SU-DHL-6 (cell line): ENCODE results near the gene AEN.

Experiments
- H2AFZ ChIP-seq: fragments of 200-600 bp; sonication (generic); 2 replicates; pipeline ENCODE4 v1.6.1; 2014; ENCODE audit warnings: low read depth, mild to moderate bottlenecking, moderate library complexity, mixed read lengths, antibody characterized with exemption, low read length; ENCODE audit not compliant: severe bottlenecking
- H3F3A ChIP-seq: fragments of 200-600 bp; shearing (Covaris generic); 2 replicates; pipeline ENCODE4 v1.6.0; 2016; ENCODE audit warnings: antibody characterized with exemption, mild to moderate bottlenecking; ENCODE audit not compliant: insufficient read depth
- H3K27ac ChIP-seq: fragments of 200-600 bp; sonication (generic); 2 replicates; pipeline ENCODE4 v1.5.1; 2016; ENCODE audit warnings: low read depth, mild to moderate bottlenecking, low read length, moderate library complexity, mixed read lengths
- H3K27me3 ChIP-seq: fragments of 200-600 bp; sonication (generic), shearing (Covaris generic); 2 replicates; pipeline ENCODE4 v1.6.0; 2014; ENCODE audit warnings: mild to moderate bottlenecking, low read length
- H3K36me3 ChIP-seq: fragments of 200-600 bp; sonication (generic); 2 replicates; pipeline ENCODE4 v1.6.1; 2014; ENCODE audit warnings: mild to moderate bottlenecking, low read length, mixed read lengths
- H3K4me2 ChIP-seq: fragments of 300-600, 200-600 bp; shearing (Covaris generic), sonication (generic); 2 replicates; pipeline ENCODE4 v1.6.0; 2014; ENCODE audit warnings: low read length, low read depth, mild to moderate bottlenecking; ENCODE audit not compliant: poor library complexity, severe bottlenecking
- H3K4me3 ChIP-seq: fragments of 200-600 bp; sonication (generic); 2 replicates; pipeline ENCODE4 v1.5.1; 2014; ENCODE audit warnings: antibody characterized with exemption, low read length, mild to moderate bottlenecking, mixed read lengths; ENCODE audit not compliant: insufficient read depth, poor library complexity, severe bottlenecking
- H3K79me2 ChIP-seq: fragments of 200-600 bp; sonication (generic); 2 replicates; pipeline ENCODE4 v1.6.1; 2014; ENCODE audit warnings: mild to moderate bottlenecking, low read length, moderate library complexity; ENCODE audit not compliant: insufficient read depth
- H3K9ac ChIP-seq: fragments of 200-600 bp; sonication (generic); 2 replicates; pipeline ENCODE4 v1.7.0; 2014; ENCODE audit warnings: mild to moderate bottlenecking, low read length
- H3K9me2 ChIP-seq: fragments of 200-600 bp; sonication (generic); replicated peaks from 2 replicates; pipeline ENCODE4 v1.6.1; 2014; ENCODE audit warnings: low read length; ENCODE audit not compliant: insufficient read depth
- H3K9me3 ChIP-seq: fragments of 200-600 bp; sonication (generic); 2 replicates; pipeline ENCODE4 v1.6.1; 2014; ENCODE audit warnings: low read length, mixed read lengths; ENCODE audit not compliant: insufficient read depth
- H4K20me1 ChIP-seq: fragments of 200-600 bp; sonication (generic); 2 replicates; pipeline ENCODE4 v1.6.1; 2014; ENCODE audit warnings: low read depth, mild to moderate bottlenecking, antibody characterized with exemption, low read length, moderate library complexity, mixed read lengths
- EZH2phosphoT487 ChIP-seq: fragments of 200-600 bp; sonication (generic), shearing (Covaris generic); conservative IDR thresholded peaks from 2 replicates; pipeline ENCODE4 v1.6.1; 2018; ENCODE audit warnings: mild to moderate bottlenecking, antibody characterized with exemption, low read length, moderate library complexity, mixed read lengths
- TF ChIP-seq, protein P1 (sequence below): fragments of 200-600 bp; sonication (generic); IDR thresholded peaks from one replicate; pipeline ENCODE4 v1.5.1; 2017; ENCODE audit warnings: antibody characterized with exemption, mild to moderate bottlenecking, low read length, moderate library complexity; ENCODE audit not compliant: insufficient read depth, poor library complexity, severe bottlenecking

Gene AEN

DNA sequence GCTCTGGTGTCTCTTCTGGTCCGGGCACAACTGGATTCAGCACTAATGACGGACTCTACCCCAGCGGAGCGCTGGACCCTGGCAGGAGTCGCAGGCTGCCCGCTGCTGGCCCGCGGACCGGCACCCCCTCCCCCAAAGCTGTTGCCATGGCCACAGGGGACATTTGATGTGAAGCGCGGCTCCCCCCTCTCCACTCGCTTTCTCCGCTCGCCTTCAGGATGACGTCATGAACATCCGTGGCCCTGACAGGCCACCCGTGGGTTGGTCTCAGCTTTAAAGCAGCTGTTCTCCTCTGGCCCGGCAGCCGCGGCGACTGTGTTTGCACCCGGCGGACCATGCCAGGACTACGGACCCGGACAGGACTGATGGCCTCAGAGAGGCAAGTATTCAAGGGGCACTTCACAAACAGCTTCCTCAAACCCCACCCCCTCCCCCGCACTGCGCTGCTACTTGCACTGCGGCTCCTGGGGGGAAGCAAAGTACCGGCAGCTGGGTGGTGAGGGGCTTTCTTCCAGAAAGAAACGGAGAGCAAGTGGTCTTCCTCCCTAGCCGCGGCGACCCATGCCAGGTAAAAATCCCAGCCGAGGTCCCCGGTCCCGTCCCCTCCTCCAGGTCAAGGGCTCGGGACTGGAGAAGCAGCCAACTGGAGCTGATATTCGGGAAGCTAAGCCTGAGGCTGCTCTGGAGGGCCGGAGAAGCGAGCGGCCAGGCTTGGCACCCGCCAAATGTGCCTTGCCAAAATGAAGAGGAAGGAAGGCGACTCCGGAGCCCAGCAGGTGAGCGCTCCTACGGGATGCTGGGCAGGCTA lies 16.6 kb upstream of the AEN start:
- H3K9me3 ChIP-seq = no peaks in the 10 kb centered on the region
- H3K4me3 ChIP-seq = no peak overlapping the region
- H3K27ac ChIP-seq = no peak overlapping the region
- no peaks in the 10 kb centered on the region for H3K36me3 ChIP-seq
- H3K9ac ChIP-seq = no peak overlapping the region
- no peaks in the 10 kb centered on the region for H3K27me3 ChIP-seq
- no peaks in the 10 kb centered on the region for H3K9me2 ChIP-seq
- H3K4me2 ChIP-seq = no peak overlapping the region
- no peaks in the 10 kb centered on the region for H3K79me2 ChIP-seq
- no peaks in the 10 kb centered on the region for H4K20me1 ChIP-seq
- no peak overlapping the region for H2AFZ ChIP-seq
- H3F3A ChIP-seq = no peaks in the 10 kb centered on the region
- TF ChIP-seq, protein P1, sequence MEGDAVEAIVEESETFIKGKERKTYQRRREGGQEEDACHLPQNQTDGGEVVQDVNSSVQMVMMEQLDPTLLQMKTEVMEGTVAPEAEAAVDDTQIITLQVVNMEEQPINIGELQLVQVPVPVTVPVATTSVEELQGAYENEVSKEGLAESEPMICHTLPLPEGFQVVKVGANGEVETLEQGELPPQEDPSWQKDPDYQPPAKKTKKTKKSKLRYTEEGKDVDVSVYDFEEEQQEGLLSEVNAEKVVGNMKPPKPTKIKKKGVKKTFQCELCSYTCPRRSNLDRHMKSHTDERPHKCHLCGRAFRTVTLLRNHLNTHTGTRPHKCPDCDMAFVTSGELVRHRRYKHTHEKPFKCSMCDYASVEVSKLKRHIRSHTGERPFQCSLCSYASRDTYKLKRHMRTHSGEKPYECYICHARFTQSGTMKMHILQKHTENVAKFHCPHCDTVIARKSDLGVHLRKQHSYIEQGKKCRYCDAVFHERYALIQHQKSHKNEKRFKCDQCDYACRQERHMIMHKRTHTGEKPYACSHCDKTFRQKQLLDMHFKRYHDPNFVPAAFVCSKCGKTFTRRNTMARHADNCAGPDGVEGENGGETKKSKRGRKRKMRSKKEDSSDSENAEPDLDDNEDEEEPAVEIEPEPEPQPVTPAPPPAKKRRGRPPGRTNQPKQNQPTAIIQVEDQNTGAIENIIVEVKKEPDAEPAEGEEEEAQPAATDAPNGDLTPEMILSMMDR = no peak
- TF ChIP-seq EZH2phosphoT487 = no peak

DNA sequence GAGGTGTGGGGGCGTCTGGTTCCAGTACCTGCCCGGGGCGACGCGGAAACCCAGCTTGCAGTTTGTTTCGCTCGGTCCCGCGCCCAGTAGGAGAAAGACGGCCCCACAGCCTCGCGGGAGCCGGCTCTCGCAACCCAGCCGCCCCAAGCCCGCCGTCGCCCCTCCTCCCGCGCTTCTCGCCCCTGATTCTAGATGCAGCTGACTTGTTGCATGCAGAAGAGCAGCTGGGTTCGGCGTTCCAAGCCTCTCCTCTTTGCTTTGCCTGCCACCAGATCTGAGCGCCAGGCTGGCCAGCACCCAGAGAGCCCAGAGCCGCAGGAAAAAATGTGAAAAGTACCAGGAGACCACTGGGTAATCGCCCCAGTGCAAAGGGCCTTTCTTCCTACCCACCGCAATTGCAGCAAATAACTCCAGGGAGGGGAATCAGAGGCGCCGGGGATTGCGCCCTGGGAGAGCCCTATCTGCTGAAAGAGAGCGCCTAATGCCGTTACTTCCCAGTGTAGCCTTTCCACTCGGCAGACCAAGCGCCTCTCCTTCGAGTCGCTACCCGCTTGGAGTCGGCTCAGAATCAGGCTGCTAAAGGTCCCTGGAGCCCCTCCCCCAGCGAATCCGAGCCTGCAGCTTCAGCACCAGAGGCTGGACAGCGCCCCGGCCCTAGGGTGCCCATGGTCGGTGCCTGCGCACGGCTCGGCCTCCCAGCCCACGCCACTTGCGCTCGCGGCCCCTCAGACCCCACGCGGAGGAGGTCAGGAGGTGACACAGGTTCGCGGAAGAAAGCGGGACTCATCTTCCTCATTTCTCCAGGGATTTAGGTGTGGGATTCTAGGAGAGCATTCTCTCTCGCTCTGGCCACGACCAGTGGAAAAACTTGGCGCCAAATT lies 15.7 kb upstream of the AEN start:
- Histone ChIP-seq H3K4me2 (no peak overlapping the region), H4K20me1 (no peaks in the 10 kb centered on the region), H3K9ac (no peak overlapping the region), H3K36me3 (no peaks in the 10 kb centered on the region), H3K9me3 (no peaks in the 10 kb centered on the region), H3K79me2 (no peaks in the 10 kb centered on the region), H3K4me3 (no peak overlapping the region), H3K27me3 (no peaks in the 10 kb centered on the region), H3K27ac (no peak overlapping the region), H2AFZ (no peak overlapping the region), H3F3A (no peaks in the 10 kb centered on the region), H3K9me2 (no peaks in the 10 kb centered on the region)
- TF ChIP-seq, protein P1 = no peak
- no peak for TF ChIP-seq EZH2phosphoT487

DNA sequence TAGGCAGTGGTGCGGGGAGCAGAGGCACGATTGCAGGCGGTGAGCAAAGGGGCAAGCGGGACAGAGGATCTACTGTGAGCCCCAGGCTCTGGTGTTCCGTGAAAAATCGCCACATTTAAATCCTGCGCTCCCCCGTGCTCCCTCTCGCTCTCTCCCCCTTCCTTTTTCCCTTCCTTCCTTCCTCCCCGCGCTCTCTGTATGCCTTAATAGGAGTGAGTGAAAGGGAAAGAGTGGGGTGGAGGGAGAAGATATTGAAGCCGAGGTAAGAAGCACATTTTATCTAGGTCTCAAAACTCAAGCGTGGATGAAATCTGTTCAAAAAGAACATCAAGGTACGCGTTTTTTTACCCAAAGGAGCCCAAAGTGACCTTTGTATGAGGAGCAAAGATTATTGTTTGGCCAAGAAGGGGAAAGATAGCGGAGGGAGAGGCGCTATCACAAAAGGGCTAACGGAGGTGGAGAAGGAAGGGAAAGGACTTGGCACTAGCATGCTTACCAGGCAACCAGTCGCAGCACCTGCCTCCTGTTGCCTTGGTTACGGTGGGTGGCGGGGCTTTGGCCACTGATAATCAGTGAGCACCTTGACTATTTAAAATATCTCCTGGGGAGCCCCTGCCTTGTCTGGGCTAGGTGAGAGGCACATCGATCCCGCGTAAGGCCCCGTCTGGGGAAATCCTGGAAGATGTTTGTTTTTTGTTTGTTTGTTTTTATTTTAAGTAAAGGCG lies 14.9 kb upstream of the AEN start:
- H3K79me2 ChIP-seq = no peaks in the 10 kb centered on the region
- no peak overlapping the region for H3K4me3 ChIP-seq
- no peak overlapping the region for H3K27ac ChIP-seq
- H2AFZ ChIP-seq = no peak overlapping the region
- H3K27me3 ChIP-seq = no peaks in the 10 kb centered on the region
- no peaks in the 10 kb centered on the region for H3F3A ChIP-seq
- no peak overlapping the region for H3K9ac ChIP-seq
- H3K36me3 ChIP-seq = no peaks in the 10 kb centered on the region
- TF ChIP-seq, protein P1 = no peak
- no peak for TF ChIP-seq EZH2phosphoT487
- no peak overlapping the region for H3K4me2 ChIP-seq
- H3K9me3 ChIP-seq = no peaks in the 10 kb centered on the region
- no peaks in the 10 kb centered on the region for H4K20me1 ChIP-seq
- no peaks in the 10 kb centered on the region for H3K9me2 ChIP-seq
